Adrenal gland (tissue), 12 donors: ENCODE measurements around the gene CAMTA1. TPM values are rescaled to one million over a fixed set of nuclear protein-coding genes. Genes with fewer than 3 reads are reported as not detected.

Experiments used
- DNase-seq, 7 donors: peaks; one replicate each; pipeline ENCODE4 v3.0.0-alpha.2; 2019 to 2020
- H3K27ac ChIP-seq, 5 donors: fragments of 200-600 bp; sonication (generic) in 4 of 5; 1 replicate in 3 of 5; 2 replicates in 2 of 5; pipeline versions ENCODE4 v1.5.1 to v1.8.0; 2016 to 2020; ENCODE audit warnings: mild to moderate bottlenecking in 1 of 5
- H3K27me3 ChIP-seq: fragments of 200-600 bp; 2 replicates; pipeline ENCODE4 v1.8.0; 2021
- H3K36me3 ChIP-seq, 2 donors: fragments of 200-600 bp; replicated peaks in 1 of 2; 1 replicate in 1 of 2; 2 replicates in 1 of 2; pipeline versions ENCODE4 v1.5.1 to v1.8.0; 2018 to 2022
- H3K4me1 ChIP-seq, 2 donors: fragments of 200-600 bp; replicated peaks in 1 of 2; 1 replicate in 1 of 2; 2 replicates in 1 of 2; pipeline versions ENCODE4 v1.5.1 to v1.8.0; 2018 to 2021
- H3K4me3 ChIP-seq, 4 donors: fragments of 200-600 bp; sonication (generic) in 3 of 4; one replicate each; pipeline ENCODE4 v1.5.1; 2016 to 2018
- H3K9me3 ChIP-seq, 3 donors: fragments of 200-600 bp; sonication (generic) in 1 of 3; replicated peaks in 1 of 3; 1 replicate in 2 of 3; 2 replicates in 1 of 3; pipeline versions ENCODE4 v1.5.1 to v1.8.0; 2016 to 2021
- CTCF ChIP-seq, 6 experiments: fragments of 450-650 bp in 4 of 6; fragments of 200-600 bp in 2 of 6; sonication (generic) in 1 of 6; IDR thresholded peaks; 1 replicate in 5 of 6; 2 replicates in 1 of 6; pipeline versions ENCODE4 v1.5.1 to v1.8.0; 2016 to 2021; ENCODE audit warnings: antibody characterized with exemption in 6 of 6, mild to moderate bottlenecking in 2 of 6, moderate library complexity in 1 of 6
- POLR2A ChIP-seq, 2 donors: fragments of 450-650 bp; IDR thresholded peaks; one replicate each; pipeline ENCODE4 v1.6.1; 2017; ENCODE audit warnings: antibody characterized with exemption in 2 of 2, mild to moderate bottlenecking in 2 of 2, moderate library complexity in 1 of 2
- WGBS, 4 donors: extraction: QIAGEN DNeasy Blood & Tissue Kit in 2 of 4; methylation state at CpG; one replicate each; pipeline versions ENCODE4 v1.1.5 to v1.1.7; 2013 to 2017; 5-methylcytosine and 5-hydroxymethylcytosine counted together
- intact Hi-C, 2 donors: fragments of 100-400 bp; cut with DNase I; formaldehyde crosslinking; loops; one replicate each; pipeline versions ENCODE4 v1.14.1 to v1.15.0; 2022 to 2023
- polyA plus RNA-seq, 3 donors: library from polyadenylated mRNA; stranded (reverse); fragments of 200-250 nt in 2 of 3; fragments of 350-450 nt in 1 of 3; fragmentation: Illumina TruSeq in 1 of 3; extraction: RNeasy Lipid Tissue Mini Kit (QIAGEN cat#74804) in 1 of 3; gene quantifications; one replicate each; pipeline ENCODE4 v1.2.3, GENCODE V29; 2013 to 2014
- total RNA-seq, 9 donors: library from RNA; depleted of rRNA in 4 of 9; stranded (reverse); fragments of >200 nt in 4 of 9; fragments of 120-200 nt in 1 of 9; fragmentation: NEBNext Ultra II Directional in 1 of 9; extraction: Animal tissue kit (Norgen Biotek cat#: 25700) in 1 of 9; gene quantifications; one replicate each; pipeline versions ENCODE4 v1.1.0 to v1.2.4, GENCODE V29; 2013 to 2023
- donor health status: healthy with polysubstance abuse.
- donor health status: Bipolar disorder and iron deficiency.
- donor health status: DM: yes; HTN: yes; CAD: no.
- donor health status: DM: no; HTN: no; CAD: no.
- donor health status: DM: no; HTN: no; CAD: no.
- donor health status: DM: yes; HTN: yes; CAD: no.

The CAMTA1 gene
- total and polyA plus RNA-seq, 12 donors = 62.9 to 141 (median 96.9) TPM

GRCh38 chr1:7566417-7567375 lies 781.4 kb downstream of the CAMTA1 start:
- no peaks in the 10 kb centered on the region for H3K9me3 ChIP-seq
- no peak for DNase-seq
- H3K36me3 ChIP-seq = no peaks in the 10 kb centered on the region
- no peak overlapping the region for H3K27ac ChIP-seq
- intact Hi-C loops = no loop called here
- WGBS, 4 donors = 82 to 89% (median 87%) methylated on average over 15 to 16 of the region's 16 CpGs
- TF ChIP-seq CTCF (IDR thresholded peaks at IDR 0.05) (no peak), POLR2A (IDR thresholded peaks at IDR 0.05) (no peak)
- no peaks in the 10 kb centered on the region for H3K4me1 ChIP-seq
- H3K27me3 ChIP-seq = no peaks in the 10 kb centered on the region
- H3K4me3 ChIP-seq = no peak overlapping the region

GRCh38 chr1:7567376-7567775 lies 782.1 kb downstream of the CAMTA1 start:
- Histone ChIP-seq H3K36me3 (no peaks in the 10 kb centered on the region), H3K4me1 (no peaks in the 10 kb centered on the region), H3K9me3 (no peaks in the 10 kb centered on the region), H3K4me3 (no peak overlapping the region), H3K27ac (no peak overlapping the region), H3K27me3 (no peaks in the 10 kb centered on the region)
- intact Hi-C loops = no loop called here
- 88 to 96% (median 92%) methylated on average over 3 of the region's 3 CpGs for WGBS, 4 donors
- DNase-seq = no peak
- TF ChIP-seq POLR2A (IDR thresholded peaks at IDR 0.05) (no peak), CTCF (IDR thresholded peaks at IDR 0.05) (no peak)

GRCh38 chr1:7568053-7568452 lies 782.8 kb downstream of the CAMTA1 start:
- TF ChIP-seq POLR2A (IDR thresholded peaks at IDR 0.05) (no peak), CTCF (IDR thresholded peaks at IDR 0.05) (no peak)
- intact Hi-C loops = no loop called here
- no peak overlapping the region for H3K27ac ChIP-seq
- H3K4me1 ChIP-seq = no peaks in the 10 kb centered on the region
- 87 to 96% (median 91%) methylated on average over 4 of the region's 4 CpGs for WGBS, 4 donors
- no peaks in the 10 kb centered on the region for H3K36me3 ChIP-seq
- H3K27me3 ChIP-seq = no peaks in the 10 kb centered on the region
- no peak overlapping the region for H3K4me3 ChIP-seq
- DNase-seq = no peak
- H3K9me3 ChIP-seq = no peaks in the 10 kb centered on the region

- intact Hi-C loops = no loop called here
Measured at GRCh38 chr1:7568901-7569524, 783.8 kb downstream of the CAMTA1 start.

More at GRCh38 chr1:7568901-7569524, 783.8 kb downstream of the CAMTA1 start:
- Histone ChIP-seq H3K36me3 (no peaks in the 10 kb centered on the region), H3K9me3 (no peaks in the 10 kb centered on the region), H3K27me3 (no peaks in the 10 kb centered on the region), H3K4me1 (no peaks in the 10 kb centered on the region), H3K27ac (no peak overlapping the region), H3K4me3 (no peak overlapping the region)
- DNase-seq = no peak
- whole genome bisulfite sequencing, 4 donors = 88 to 96% (median 95%) methylated on average over 2 of the region's 2 CpGs
- TF ChIP-seq POLR2A (IDR thresholded peaks at IDR 0.05) (no peak), CTCF (IDR thresholded peaks at IDR 0.05) (no peak)
